HepG2 (cell line): Measurements from ENCODE around the gene HSPA14. TPM values are rescaled to one million over a fixed set of nuclear protein-coding genes. Genes with fewer than 3 reads are reported as not detected.

Experiments used
- ATAC-seq: fragments of 200-7000 bp; cut with Tn5 transposase; 3 replicates; pipeline ENCODE4 v1.9.1; 2020; ENCODE audit warnings: mild to moderate bottlenecking, moderate library complexity
- BruUV-seq: library from RNA; stranded (reverse); fragments of 400-500 nt; replicated peaks from 2 replicates; lab custom pipeline; 2021; lab: Mats Ljungman, UMichigan
- CTCF ChIA-PET: fragments of 300-600 bp; formaldehyde crosslinking; extraction: SDS; loops from one replicate; lab custom pipeline; 2021; ENCODE audit warnings: low total read pairs, inconsistent platforms, low intra/inter-chr PET ratio; lab: Yijun Ruan, JAX
- POLR2A ChIA-PET: fragments of 350-600 bp; sonication (Branson Sonifier 250); formaldehyde crosslinking; loops from one replicate; lab custom pipeline; 2020; ENCODE audit warnings: antibody characterized with exemption, inconsistent platforms; lab: Yijun Ruan, JAX
- DNase-seq: peaks from one replicate; pipeline ENCODE4 v3.0.0-alpha.2; 2015; ENCODE audit warnings: low spot score
- FAIRE-seq: peaks from 3 replicates; lab custom pipeline; 2011; peaks lifted over from hg19 to GRCh38; lab: Jason Lieb, UNC
- H2AFZ ChIP-seq: one replicate; pipeline ENCODE4 v1.6.1; 2011; ENCODE audit warnings: low read length, inconsistent platforms
- H3K27ac ChIP-seq: fragments of 300-600 bp; 3 replicates; pipeline ENCODE4 v1.8.0; 2011; ENCODE audit warnings: mixed run types, mild to moderate bottlenecking, mixed read lengths, low read length, inconsistent platforms; ENCODE audit not compliant: insufficient read depth; ENCODE audit errors: extremely low read length
- H3K27me3 ChIP-seq, 2 experiments: fragments of 200-600 bp in 1 of 2; 2 replicates in 1 of 2; 3 replicates in 1 of 2; pipeline versions ENCODE4 v1.6.0 to v1.8.0; 2011; ENCODE audit warnings: low read length in 2 of 2, mild to moderate bottlenecking in 2 of 2, moderate library complexity in 2 of 2, inconsistent platforms in 1 of 2; ENCODE audit not compliant: insufficient read depth in 2 of 2, control insufficient read depth in 1 of 2
- H3K36me3 ChIP-seq, 2 experiments: fragments of 200-600 bp in 1 of 2; replicated peaks in 1 of 2; 2 replicates in 1 of 2; 3 replicates in 1 of 2; pipeline versions ENCODE4 v1.5.1 to v1.8.0; 2011; ENCODE audit warnings: low read length in 2 of 2, inconsistent platforms in 1 of 2; ENCODE audit not compliant: insufficient read depth in 2 of 2, control insufficient read depth in 1 of 2
- H3K4me1 ChIP-seq: 2 replicates; pipeline ENCODE4 v1.5.1; 2012; ENCODE audit warnings: low read length, inconsistent platforms; ENCODE audit not compliant: insufficient read depth
- H3K4me2 ChIP-seq: 2 replicates; pipeline ENCODE4 v1.6.0; 2011; ENCODE audit warnings: low read depth, low read length, inconsistent platforms
- H3K4me3 ChIP-seq, 3 experiments: fragments of 200-600 bp in 1 of 3; sonication (generic), shearing (Covaris generic) in 1 of 3; replicated peaks in 1 of 3; 2 replicates each; pipeline ENCODE4 v1.5.1; 2011 to 2016; ENCODE audit warnings: low read length in 3 of 3, inconsistent platforms in 2 of 3, low read depth in 2 of 3, mild to moderate bottlenecking in 2 of 3, control low read depth in 1 of 3, mixed read lengths in 1 of 3; ENCODE audit not compliant: insufficient read depth in 1 of 3
- H3K79me2 ChIP-seq: one replicate; pipeline ENCODE4 v1.6.1; 2011; ENCODE audit warnings: low read length, inconsistent platforms; ENCODE audit not compliant: insufficient read depth
- H3K9ac ChIP-seq: 2 replicates; pipeline ENCODE4 v1.6.0; 2011; ENCODE audit warnings: mild to moderate bottlenecking, low read depth, low read length, inconsistent platforms; ENCODE audit not compliant: insufficient read depth
- H3K9me3 ChIP-seq: 2 replicates; pipeline ENCODE4 v1.5.1; 2012; ENCODE audit warnings: mild to moderate bottlenecking, low read length
- H4K20me1 ChIP-seq: 2 replicates; pipeline ENCODE4 v1.6.0; 2011; ENCODE audit warnings: inconsistent platforms, mild to moderate bottlenecking, low read length, moderate library complexity; ENCODE audit not compliant: insufficient read depth
- CREB1 ChIP-seq, 2 experiments: fragments of 450-650 bp in 1 of 2; IDR thresholded peaks; 2 replicates each; pipeline ENCODE4 v1.6.1; 2016 to 2017; ENCODE audit warnings: control low read depth in 1 of 2, mild to moderate bottlenecking in 1 of 2, missing compliant biosample characterization in 1 of 2, missing genetic modification characterization in 1 of 2
- GATA4 ChIP-seq: sonication (generic); IDR thresholded peaks from 2 replicates; pipeline ENCODE4 v1.6.1; 2016; ENCODE audit warnings: antibody characterized with exemption, low read depth, borderline replicate concordance
- HMG20B ChIP-seq: conservative IDR thresholded peaks from 2 replicates; pipeline ENCODE4 v1.6.1; 2016; ENCODE audit warnings: missing genetic modification reagents, missing compliant biosample characterization
- HNF4A ChIP-seq: sonication (generic); formaldehyde crosslinking; IDR thresholded peaks from 2 replicates; pipeline ENCODE4 v1.4.0; 2020; ENCODE audit warnings: missing genetic modification reagents
- HOXA7 ChIP-seq: sonication (generic); formaldehyde crosslinking; IDR thresholded peaks from 2 replicates; pipeline ENCODE4 v1.8.1; 2022; ENCODE audit warnings: mild to moderate bottlenecking, missing genetic modification reagents, moderate library complexity
- KDM4B ChIP-seq: sonication (generic); formaldehyde crosslinking; IDR thresholded peaks from 2 replicates; pipeline ENCODE4 v1.4.0; 2020; ENCODE audit warnings: missing genetic modification reagents
- NR2F2 ChIP-seq: IDR thresholded peaks from 2 replicates; pipeline ENCODE4 v1.6.1; 2012; ENCODE audit warnings: low read depth, inconsistent platforms, borderline replicate concordance
- POLR2A ChIP-seq, 2 experiments: IDR thresholded peaks; 2 replicates each; pipeline ENCODE4 v1.6.1; 2011; ENCODE audit warnings: low read depth in 2 of 2, low read length in 2 of 2, mild to moderate bottlenecking in 1 of 2, moderate library complexity in 1 of 2; ENCODE audit not compliant: insufficient read depth in 1 of 2
- PPARG ChIP-seq: conservative IDR thresholded peaks from 2 replicates; pipeline ENCODE4 v1.6.1; 2016; ENCODE audit warnings: missing biosample characterization, missing genetic modification reagents
- RCOR2 ChIP-seq: IDR thresholded peaks from 2 replicates; pipeline ENCODE4 v1.6.1; 2016; ENCODE audit warnings: missing biosample characterization, missing genetic modification reagents
- TEAD2 ChIP-seq: sonication (generic); formaldehyde crosslinking; IDR thresholded peaks from 2 replicates; pipeline ENCODE4 v1.9.0; 2021; ENCODE audit warnings: missing genetic modification reagents
- ZNF143 ChIP-seq: sonication (generic); formaldehyde crosslinking; IDR thresholded peaks from 2 replicates; pipeline ENCODE4 v1.4.0; 2020; ENCODE audit warnings: missing genetic modification reagents
- ZNF44 ChIP-seq: sonication (generic); formaldehyde crosslinking; IDR thresholded peaks from 2 replicates; pipeline ENCODE4 v1.5.1; 2020; ENCODE audit warnings: mild to moderate bottlenecking, missing genetic modification reagents
- ZNF547 ChIP-seq: sonication (generic); formaldehyde crosslinking; IDR thresholded peaks from 2 replicates; pipeline ENCODE4 v1.5.1; 2020; ENCODE audit warnings: mild to moderate bottlenecking, missing genetic modification reagents
- ZNF678 ChIP-seq: sonication (generic); formaldehyde crosslinking; IDR thresholded peaks from 2 replicates; pipeline ENCODE4 v1.4.0; 2020; ENCODE audit warnings: mild to moderate bottlenecking, missing genetic modification reagents
- ZNF772 ChIP-seq: sonication (generic); formaldehyde crosslinking; IDR thresholded peaks from 2 replicates; pipeline ENCODE4 v1.5.0; 2020; ENCODE audit warnings: mild to moderate bottlenecking, missing genetic modification reagents
- ZNF878 ChIP-seq: sonication (generic); formaldehyde crosslinking; IDR thresholded peaks from 2 replicates; pipeline ENCODE4 v1.8.1; 2023; ENCODE audit warnings: mild to moderate bottlenecking, missing genetic modification reagents, moderate library complexity
- WGBS: methylation state at CpG from one replicate; pipeline ENCODE4 v1.1.6; 2017; ENCODE audit warnings: low lambda C conversion rate; 5-methylcytosine and 5-hydroxymethylcytosine counted together
- in situ Hi-C: cut with HindIII; loops from 2 replicates; pipeline ENCODE4 v1.10.0; 2017; ENCODE audit warnings: low pct_unique_long_range_greater_than_20kb; ENCODE audit not compliant: extremely low pct_ligation_motif_present
- intact Hi-C: fragments of 100-400 bp; cut with micrococcal nuclease; formaldehyde crosslinking; loops from one replicate; pipeline ENCODE4 v1.10.0; 2022; ENCODE audit not compliant: unreplicated experiment
- polyA plus RNA-seq, 8 experiments: library from polyadenylated mRNA; depleted of rRNA in 3 of 8; stranded (reverse) in 7 of 8; unstranded in 1 of 8; fragments of >200 nt; fragmentation: Illumina TruSeq in 4 of 8; extraction: Trizol in 4 of 8; gene quantifications; 2 replicates each; pipeline versions ENCODE4 v1.2.1 to v1.2.3, GENCODE V29; 2011 to 2016; ENCODE audit warnings: low read depth in 4 of 8, missing spikeins in 1 of 8, mixed read lengths in 1 of 8; ENCODE audit not compliant: insufficient read depth in 1 of 8
- total RNA-seq, 5 experiments: library from RNA; depleted of rRNA; stranded (reverse); fragments of >200 nt; fragmentation: Illumina TruSeq; extraction: Trizol; gene quantifications; 2 replicates each; pipeline ENCODE4 v1.2.3, GENCODE V29; 2016; ENCODE audit warnings: low read depth in 1 of 5
- TF ChIP-seq, protein P1 (sequence below): sonication (generic); formaldehyde crosslinking; IDR thresholded peaks from 2 replicates; pipeline ENCODE4 v1.5.1; 2020; ENCODE audit warnings: missing genetic modification reagents, mild to moderate bottlenecking, borderline replicate concordance
- TF ChIP-seq, protein P2 (sequence below): IDR thresholded peaks from 2 replicates; pipeline ENCODE4 v1.6.1; 2012; ENCODE audit warnings: low read depth, low read length, improper control_type of control experiment

HSPA14 gene
- total and polyA plus RNA-seq, 2 of the 13 experiments (the other 11 are each of a cell fraction or from before 2014, with no cell fraction given) = 10.7 to 29.8 TPM

DNA sequence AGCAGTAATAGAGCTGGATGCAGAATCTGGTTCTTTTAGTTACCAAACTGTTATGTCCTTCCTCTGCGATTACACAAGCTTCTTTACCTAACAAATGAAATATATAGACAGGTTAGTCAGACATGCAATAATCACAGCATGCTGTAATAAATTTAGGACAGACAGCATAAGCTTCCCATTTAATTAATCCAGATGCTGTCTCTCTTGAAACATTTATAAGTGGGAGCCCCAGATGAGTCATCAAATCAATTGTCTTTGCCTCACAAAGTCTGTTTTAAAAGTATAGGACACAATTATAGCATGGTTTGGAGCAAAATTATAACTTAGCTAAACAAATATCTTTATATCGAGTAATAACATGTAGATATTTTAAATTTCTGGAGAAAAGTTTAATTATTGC is 1.9 kb upstream of the HSPA14 start:
- 96% methylated on average over 2 of the region's 2 CpGs for WGBS
- H3K27ac ChIP-seq = no peak overlapping the region

DNA sequence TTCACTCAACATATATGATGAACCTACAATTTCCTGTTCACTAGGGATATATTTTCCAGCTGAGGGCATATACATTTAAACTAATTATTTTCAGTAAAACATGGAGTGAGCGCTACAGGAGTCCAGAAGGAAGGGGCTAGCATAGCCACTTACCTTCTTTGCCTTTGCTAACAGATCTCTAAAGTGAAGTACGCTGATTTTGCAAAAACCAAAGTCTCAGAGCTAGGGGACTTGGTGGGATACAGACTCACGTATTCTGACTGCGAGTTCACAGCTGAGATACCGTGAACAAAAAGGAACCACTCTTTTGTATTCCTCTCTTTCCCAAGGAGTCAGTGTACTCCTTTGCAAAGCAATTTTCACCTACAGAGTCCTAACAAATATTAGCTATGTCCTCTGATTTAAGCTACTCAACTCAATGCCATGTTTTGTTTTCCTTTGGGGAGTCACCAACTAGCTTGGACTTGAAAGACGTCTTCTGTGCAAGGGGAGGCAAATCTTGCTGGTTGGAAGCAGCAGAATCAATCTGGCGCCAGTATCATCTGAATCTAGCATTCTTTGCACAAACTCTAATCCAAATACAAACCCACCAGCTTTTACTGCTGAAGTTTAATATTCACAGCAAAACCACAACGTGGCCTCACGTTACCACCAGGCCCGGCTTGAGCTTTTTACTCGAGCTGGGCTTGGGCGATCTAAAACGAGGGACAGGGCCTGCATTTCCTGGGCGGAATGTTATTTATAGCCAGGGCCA is 926 bp upstream of the HSPA14 start:
- peaks cover 25% of the 10 kb centered on the region for H3K79me2 ChIP-seq
- DNase-seq (peak; percentile 6), ATAC-seq (no peak), FAIRE-seq (no peak)
- intact Hi-C loops = loop anchor here (5.0 to 10.0 kb wide), 4 partner anchors 118 to 340 kb away; partner anchors contain the start of genes DCLRE1C and MEIG1
- H3K4me1 ChIP-seq = peaks cover 17% of the 10 kb centered on the region
- in situ Hi-C loops = no loop called here
- H4K20me1 ChIP-seq = peaks cover 4% of the 10 kb centered on the region; the same call in 1 of the 2 replicates
- peaks cover 5 to 15% of the 10 kb centered on the region in 2 experiments for H3K36me3 ChIP-seq
- 19% methylated on average over 9 of the region's 14 CpGs for WGBS
- TSS peak; percentile 80 for BruUV-seq
- H3K27ac ChIP-seq = peak overlapping the region; percentile 81
- no peaks in the 10 kb centered on the region; a peak in 1 of 5 replicates for H3K27me3 ChIP-seq
- H3K9me3 ChIP-seq = no peaks in the 10 kb centered on the region
- peak overlapping the region; percentile 20 for H2AFZ ChIP-seq
- ChIA-PET POLR2A (interaction anchor here (0.7 to 3.7 kb wide), 15 partner anchors 8 to 653 kb away, joined by 3 to 54 read pairs (median 4); partner anchors contain the start of genes DCLRE1C, MEIG1 and SUV39H2), CTCF (no interaction called here)
- peak overlapping the region; percentile 83 for H3K4me2 ChIP-seq
- H3K4me3 ChIP-seq = peak overlapping the region; percentile 65 to 93 (median 74)
- H3K9ac ChIP-seq = peak overlapping the region; percentile 83
- TF ChIP-seq HOXA7 (CRISPR knock-in tag) = no peak
- TF ChIP-seq, protein P1, sequence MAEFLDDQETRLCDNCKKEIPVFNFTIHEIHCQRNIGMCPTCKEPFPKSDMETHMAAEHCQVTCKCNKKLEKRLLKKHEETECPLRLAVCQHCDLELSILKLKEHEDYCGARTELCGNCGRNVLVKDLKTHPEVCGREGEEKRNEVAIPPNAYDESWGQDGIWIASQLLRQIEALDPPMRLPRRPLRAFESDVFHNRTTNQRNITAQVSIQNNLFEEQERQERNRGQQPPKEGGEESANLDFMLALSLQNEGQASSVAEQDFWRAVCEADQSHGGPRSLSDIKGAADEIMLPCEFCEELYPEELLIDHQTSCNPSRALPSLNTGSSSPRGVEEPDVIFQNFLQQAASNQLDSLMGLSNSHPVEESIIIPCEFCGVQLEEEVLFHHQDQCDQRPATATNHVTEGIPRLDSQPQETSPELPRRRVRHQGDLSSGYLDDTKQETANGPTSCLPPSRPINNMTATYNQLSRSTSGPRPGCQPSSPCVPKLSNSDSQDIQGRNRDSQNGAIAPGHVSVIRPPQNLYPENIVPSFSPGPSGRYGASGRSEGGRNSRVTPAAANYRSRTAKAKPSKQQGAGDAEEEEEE (CRISPR knock-in tag) = 0 out of 2 replicates have a peak, but pooled peaks have one; percentile 71
- no peak for TF ChIP-seq ZNF772 (CRISPR knock-in tag)
- TF ChIP-seq, protein P2, sequence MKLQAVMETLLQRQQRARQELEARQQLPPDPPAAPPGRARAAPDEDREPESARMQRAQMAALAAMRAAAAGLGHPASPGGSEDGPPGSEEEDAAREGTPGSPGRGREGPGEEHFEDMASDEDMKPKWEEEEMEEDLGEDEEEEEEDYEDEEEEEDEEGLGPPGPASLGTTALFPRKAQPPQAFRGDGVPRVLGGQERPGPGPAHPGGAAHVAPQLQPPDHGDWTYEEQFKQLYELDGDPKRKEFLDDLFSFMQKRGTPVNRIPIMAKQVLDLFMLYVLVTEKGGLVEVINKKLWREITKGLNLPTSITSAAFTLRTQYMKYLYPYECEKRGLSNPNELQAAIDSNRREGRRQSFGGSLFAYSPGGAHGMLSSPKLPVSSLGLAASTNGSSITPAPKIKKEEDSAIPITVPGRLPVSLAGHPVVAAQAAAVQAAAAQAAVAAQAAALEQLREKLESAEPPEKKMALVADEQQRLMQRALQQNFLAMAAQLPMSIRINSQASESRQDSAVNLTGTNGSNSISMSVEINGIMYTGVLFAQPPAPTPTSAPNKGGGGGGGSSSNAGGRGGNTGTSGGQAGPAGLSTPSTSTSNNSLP = 0 out of 2 replicates have a peak, but pooled peaks have one; percentile 7
- no peak for TF ChIP-seq GATA4
- 0 out of 2 replicates have a peak, but pooled peaks have one; percentile 5 for TF ChIP-seq ZNF44 (CRISPR knock-in tag)
- no peak for TF ChIP-seq ZNF143
- 0 out of 2 replicates have a peak, but pooled peaks have one; percentile 1 for TF ChIP-seq NR2F2
- peak in 1 of 2 experiments; percentile 21; a peak in 1 of 4 replicates for TF ChIP-seq POLR2A (IDR thresholded peaks at IDR 0.05; ENCODE audit: insufficient read depth in 1 of 2, low read depth in 2 of 2, low read length in 2 of 2)
- TF ChIP-seq TEAD2 = no peak
- TF ChIP-seq RCOR2 (CRISPR knock-in tag) = no peak

More for the DNA sequence above, 1.9 kb upstream of the HSPA14 start:
- peaks cover 25% of the 10 kb centered on the region for H3K79me2 ChIP-seq
- H3K9ac ChIP-seq = no peak overlapping the region
- FAIRE-seq (no peak), ATAC-seq (no peak), DNase-seq (no peak)
- intact Hi-C loops (loop anchor here (5.0 to 10.0 kb wide), 4 partner anchors 119 to 339 kb away; partner anchors contain the start of genes DCLRE1C and MEIG1), in situ Hi-C loops (no loop called here)
- no peak overlapping the region for H2AFZ ChIP-seq
- H3K4me3 ChIP-seq = no peak overlapping the region
- TF ChIP-seq PPARG (CRISPR knock-in tag) = no peak
- no peak for TF ChIP-seq KDM4B (CRISPR knock-in tag)
- TF ChIP-seq HMG20B (CRISPR knock-in tag) = no peak
- no peak for TF ChIP-seq ZNF678 (CRISPR knock-in tag)
- no peak for TF ChIP-seq ZNF547 (CRISPR knock-in tag)
- TF ChIP-seq CREB1 (IDR thresholded peaks at IDR 0.05) = no peak
- TF ChIP-seq CREB1 (CRISPR knock-in tag; IDR thresholded peaks at IDR 0.05) = no peak
- TF ChIP-seq ZNF878 (CRISPR knock-in tag) = no peak
- no peak for TF ChIP-seq HNF4A
- ChIA-PET CTCF (no interaction called here), POLR2A (interaction anchor here (2.8 to 3.7 kb wide), 2 partner anchors 42 to 124 kb away, joined by 24 to 54 read pairs; partner anchors contain the start of genes MEIG1 and SUV39H2)
- H3K4me1 ChIP-seq = peaks cover 17% of the 10 kb centered on the region
- H3K9me3 ChIP-seq = no peaks in the 10 kb centered on the region
- no TSS peak for BruUV-seq
- no peak overlapping the region for H3K4me2 ChIP-seq
- H4K20me1 ChIP-seq = peaks cover 4% of the 10 kb centered on the region; the same call in 1 of the 2 replicates
- peaks cover 0 to 6% of the 10 kb centered on the region in 2 experiments; a peak in 1 of 5 replicates for H3K36me3 ChIP-seq
- no peaks in the 10 kb centered on the region; a peak in 1 of 5 replicates for H3K27me3 ChIP-seq
